GM19452 (cell line): ENCODE measurements around the gene GPR45.

Experiments used
- ATAC-seq: cut with Tn5 transposase; IDR thresholded peaks from one replicate; pipeline ENCODE4 v1.9.1; 2021; ENCODE audit not compliant: unreplicated experiment

The GPR45 gene

DNA sequence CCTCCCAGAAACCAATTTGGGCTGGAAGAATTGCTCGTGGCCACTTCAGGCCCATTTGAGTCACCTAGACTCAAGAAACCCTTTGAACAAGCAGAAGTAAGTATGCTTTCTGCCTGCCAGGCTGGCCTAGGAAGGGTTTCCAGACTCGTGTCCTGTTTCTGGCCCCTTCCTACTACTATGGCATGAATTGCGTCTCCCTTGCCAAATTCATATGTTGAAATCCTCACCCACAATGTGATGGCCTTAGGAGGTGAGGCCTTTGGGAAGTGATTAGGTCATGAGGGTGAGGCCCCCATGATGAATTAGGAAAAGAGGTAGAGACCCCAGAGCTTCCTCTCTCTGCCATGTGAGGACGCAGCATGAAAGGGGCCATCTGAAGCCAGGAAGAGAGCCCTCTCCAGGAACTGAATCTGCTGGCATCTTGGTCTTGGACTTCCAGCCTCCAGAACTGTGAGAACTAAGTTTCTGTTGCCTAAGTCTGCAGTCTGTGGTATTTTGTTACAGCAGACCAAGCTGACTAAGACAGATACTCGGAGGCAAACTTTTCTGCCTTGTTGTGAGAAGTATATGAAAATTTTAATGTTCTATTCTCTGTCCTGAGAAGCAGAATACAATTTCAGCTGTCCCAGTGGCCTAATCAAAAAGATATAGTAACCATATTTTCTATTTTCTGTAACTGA, 13.1 kb downstream of the GPR45 start:
- no peak for ATAC-seq

DNA sequence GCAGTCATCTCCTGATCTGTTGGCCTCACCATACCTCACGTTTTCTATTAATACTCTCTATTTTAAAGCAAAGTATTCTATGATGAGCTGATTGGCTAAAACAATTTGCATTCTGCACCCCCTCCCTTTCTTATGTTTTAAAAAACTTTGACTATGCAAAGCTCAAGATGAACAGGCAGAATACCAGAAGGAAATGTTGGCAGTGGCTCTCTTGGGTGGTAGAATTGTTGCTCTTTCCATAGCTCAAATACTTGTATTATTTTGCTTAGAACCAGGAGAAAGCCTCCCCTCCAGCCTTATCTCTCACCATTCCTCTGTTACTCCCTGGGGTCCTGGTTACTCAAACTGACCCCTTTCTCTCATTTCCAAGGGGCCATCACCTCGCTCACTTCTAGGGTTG, 14.4 kb downstream of the GPR45 start:
- no peak for ATAC-seq

- ATAC-seq: no peak
These were observed 15.0 kb downstream of the GPR45 start for GRCh38 chr2:105256431-105257047.

GRCh38 chr2:105257981-105258380, 16.4 kb downstream of the GPR45 start:
- ATAC-seq: no peak

GRCh38 chr2:105258835-105259350, 17.4 kb downstream of the GPR45 start:
- no peak for ATAC-seq

DNA sequence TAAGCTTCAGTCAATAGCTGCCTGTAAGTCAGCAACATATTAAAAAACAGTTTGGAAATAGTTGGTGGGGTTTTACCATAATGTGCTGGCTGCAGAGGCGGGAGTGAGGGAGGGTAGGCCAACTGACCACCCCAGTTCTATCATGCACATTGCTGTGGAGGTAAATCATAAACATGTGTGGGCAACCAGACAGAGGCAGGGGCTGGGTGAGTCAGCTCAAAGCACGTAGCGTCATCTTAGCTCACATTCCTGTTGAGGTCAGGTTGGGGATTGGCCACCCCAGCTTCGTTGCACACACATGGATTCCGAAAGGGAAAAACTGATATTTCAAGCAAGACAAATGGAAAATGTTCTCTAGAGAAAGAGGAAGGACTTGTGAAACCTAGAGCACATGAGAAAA, 19.5 kb downstream of the GPR45 start:
- ATAC-seq: no peak

GRCh38 chr2:105262651-105263091, 21.1 kb downstream of the GPR45 start:
- no peak for ATAC-seq

GRCh38 chr2:105269426-105269825, 27.9 kb downstream of the GPR45 start:
- no peak for ATAC-seq

GRCh38 chr2:105271393-105272045, 30.0 kb downstream of the GPR45 start:
- ATAC-seq: no peak

- ATAC-seq: no peak
These were observed 30.6 kb downstream of the GPR45 start for GRCh38 chr2:105272176-105272575.

GRCh38 chr2:105274046-105274445, 32.5 kb downstream of the GPR45 start:
- ATAC-seq: no peak

- no peak for ATAC-seq
These were observed 37.1 kb downstream of the GPR45 start for GRCh38 chr2:105278654-105279053.

GRCh38 chr2:105279126-105279525, 37.6 kb downstream of the GPR45 start:
- ATAC-seq: no peak

DNA sequence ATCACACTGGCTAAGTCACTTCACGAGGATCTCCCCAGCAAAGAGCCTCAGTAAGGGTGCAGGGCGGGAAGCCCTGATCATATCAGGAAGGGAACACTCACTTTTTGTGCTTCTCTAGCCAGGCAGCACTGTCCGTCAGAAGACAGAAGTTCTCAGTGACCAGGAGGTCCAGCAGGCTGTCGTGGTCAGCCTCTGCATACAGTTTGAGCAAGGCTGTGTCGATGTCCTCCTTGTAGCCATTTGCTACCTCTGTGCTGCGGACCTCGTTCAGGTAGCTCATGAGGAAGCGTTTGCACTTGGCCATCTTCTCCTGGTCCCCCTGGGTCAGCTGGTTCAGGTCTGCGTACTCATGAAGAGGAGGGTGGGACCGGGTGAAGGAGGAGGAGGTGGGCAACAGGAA, 38.7 kb downstream of the GPR45 start:
- ATAC-seq: no peak

GRCh38 chr2:105283532-105283931, 42.0 kb downstream of the GPR45 start:
- no peak for ATAC-seq

DNA sequence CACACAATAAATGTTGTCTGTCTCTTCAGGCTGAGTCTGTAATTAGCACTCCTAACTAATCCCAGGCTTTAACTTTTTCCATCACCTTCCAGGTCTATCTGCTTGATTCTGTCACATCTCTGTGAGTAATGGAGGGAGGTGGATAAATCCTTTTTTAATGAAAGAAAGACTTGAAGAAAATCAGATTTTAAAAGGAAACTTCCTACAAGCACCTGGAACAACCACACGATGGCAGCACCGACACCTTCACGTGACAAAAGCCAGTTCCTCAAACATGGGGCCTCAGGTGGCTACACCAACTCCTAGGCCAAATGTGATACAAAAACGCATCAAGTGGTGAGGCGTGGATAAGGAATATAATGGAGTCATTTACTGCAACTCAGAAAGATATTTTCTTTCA, 46.1 kb downstream of the GPR45 start:
- no peak for ATAC-seq

DNA sequence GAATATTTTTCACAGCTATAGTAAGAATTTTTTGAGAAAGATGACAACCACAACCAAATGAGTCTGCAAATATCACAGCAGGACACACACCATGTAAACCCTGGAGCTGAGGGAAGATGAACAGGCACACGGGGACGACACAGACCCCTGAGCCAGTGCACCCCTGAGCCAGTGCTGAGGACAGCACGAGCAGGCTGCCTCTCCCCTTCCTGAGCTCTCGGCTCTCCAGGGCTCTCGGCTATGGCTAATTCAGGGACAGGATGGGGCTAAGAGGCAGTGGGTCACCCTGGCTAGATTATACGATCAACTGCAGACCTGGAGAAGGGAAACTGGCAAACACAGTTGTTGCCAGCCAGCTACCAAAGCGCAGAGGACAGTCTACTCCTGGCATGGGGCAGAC, 46.6 kb downstream of the GPR45 start:
- ATAC-seq: no peak

DNA sequence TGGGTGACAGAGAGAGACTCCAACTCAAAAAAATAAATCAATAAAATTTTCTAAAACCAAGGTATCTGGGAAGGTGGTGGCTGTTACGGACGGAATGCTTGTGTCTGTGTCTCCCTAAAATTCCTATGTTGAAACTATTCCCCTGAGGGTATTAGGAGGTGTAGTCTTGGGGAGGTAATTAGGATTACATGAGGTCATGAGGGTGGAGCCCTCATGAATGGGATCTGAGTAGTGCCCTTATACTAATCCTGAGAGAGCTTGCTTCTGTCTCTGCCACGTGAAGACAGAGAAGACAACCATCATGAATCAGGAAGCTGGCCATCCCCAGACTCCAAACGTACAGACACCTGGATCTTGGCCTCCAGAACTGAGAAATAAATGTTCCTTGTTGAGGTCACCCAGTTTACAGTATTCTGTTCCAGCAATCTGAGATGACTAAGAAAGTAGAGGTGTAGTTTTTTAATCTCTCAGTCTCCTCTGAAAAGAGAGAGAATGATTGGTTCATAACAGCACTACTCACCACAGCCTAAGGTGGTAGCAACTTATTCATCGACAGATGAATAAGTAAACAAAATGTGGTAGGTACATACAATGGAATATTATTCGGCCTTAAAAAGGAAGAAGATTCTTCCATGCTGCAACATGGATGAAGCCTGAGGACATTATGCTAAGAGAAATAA, 49.6 kb downstream of the GPR45 start:
- no peak for ATAC-seq

GRCh38 chr2:105291981-105292380, 50.4 kb downstream of the GPR45 start:
- no peak for ATAC-seq
